HG03378 (cell line): Measurements from ENCODE around the gene PROK1.

Experiments used
- ATAC-seq: cut with Tn5 transposase; IDR thresholded peaks from one replicate; pipeline ENCODE4 v1.9.1; 2021; ENCODE audit warnings: mild to moderate bottlenecking, moderate library complexity; ENCODE audit not compliant: unreplicated experiment

Gene PROK1

DNA sequence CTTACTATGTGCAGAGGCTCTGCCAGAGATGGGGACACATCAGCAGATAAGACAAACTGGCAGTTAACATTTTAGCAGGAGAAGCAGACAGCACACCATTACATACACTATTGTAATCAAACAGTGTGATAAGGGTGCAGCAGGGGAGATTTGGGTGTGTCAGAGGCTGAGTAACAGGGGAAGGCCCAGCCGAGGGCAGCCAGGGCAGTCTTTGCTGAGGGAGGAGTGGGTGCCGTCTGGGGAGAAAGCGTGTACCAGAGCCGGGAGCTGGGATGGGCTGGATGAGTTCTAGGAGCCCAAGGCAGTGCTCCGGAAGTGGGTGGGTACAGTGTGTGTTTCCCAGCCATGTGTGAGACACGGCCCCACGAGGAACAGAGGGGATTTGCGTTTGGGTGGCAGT lies 36.8 kb downstream of the PROK1 start:
- ATAC-seq: no peak

DNA sequence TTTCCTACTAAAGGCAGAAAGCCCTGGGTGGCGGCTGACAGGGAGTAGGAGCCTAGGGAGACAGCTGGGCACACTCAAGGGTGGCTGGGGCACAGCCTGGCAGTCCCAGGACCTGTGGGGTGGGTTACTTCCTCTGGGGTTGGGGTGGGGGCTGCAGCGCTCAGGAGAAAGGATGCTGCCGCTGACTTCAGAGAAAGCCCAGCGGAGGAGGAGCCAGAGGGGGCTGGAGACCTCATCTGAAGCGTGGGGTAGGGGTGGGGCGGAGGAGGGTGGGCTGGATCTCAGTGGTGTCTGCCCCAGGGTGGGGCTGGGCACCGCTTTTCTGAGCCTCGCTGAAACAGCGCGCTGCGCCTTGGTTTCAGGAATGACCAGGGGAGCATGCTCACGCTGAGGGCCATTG lies 37.2 kb downstream of the PROK1 start:
- no peak for ATAC-seq

DNA sequence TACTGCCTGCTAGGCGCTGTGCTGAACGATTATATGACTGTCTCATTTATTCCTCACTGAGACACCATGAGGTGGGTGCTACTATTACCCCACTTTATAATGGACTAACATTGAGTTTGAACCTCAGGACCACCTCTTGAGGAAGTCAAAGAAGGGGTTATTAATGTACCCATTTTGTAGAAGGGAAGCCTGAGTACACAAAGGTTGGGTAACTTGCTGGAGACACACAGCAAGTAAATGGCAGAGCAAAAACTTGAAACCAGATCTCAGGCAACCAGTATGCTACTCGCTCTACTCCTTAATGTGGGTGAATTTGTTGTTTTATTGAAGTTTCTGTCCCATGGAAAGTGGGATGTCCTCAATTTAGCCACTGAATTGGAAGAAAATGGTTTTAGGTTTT lies 37.9 kb downstream of the PROK1 start:
- ATAC-seq: no peak

DNA sequence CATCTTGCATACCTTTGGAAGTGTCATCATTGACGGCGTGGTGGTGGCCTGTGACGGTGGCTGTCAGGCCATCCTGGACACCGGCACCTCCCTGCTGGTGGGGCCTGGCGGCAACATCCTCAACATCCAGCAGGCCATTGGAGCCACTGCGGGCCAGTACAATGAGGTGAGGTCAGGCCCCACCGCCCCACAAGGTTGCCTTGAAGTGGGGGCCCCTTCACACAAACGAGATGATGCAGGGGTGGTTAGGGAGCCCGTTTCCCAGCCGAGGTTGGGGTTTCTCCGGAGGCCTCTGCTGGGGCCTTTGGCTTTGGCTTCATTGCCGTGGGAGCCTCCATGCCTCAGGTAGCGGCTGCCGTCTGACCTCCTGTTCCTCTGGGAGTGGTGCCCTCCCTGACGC lies 38.5 kb downstream of the PROK1 start:
- no peak for ATAC-seq

GRCh38 chr1:110489973-110490542 lies 39.1 kb downstream of the PROK1 start:
- ATAC-seq: no peak

GRCh38 chr1:110490791-110491451 lies 40.0 kb downstream of the PROK1 start:
- no peak for ATAC-seq

DNA sequence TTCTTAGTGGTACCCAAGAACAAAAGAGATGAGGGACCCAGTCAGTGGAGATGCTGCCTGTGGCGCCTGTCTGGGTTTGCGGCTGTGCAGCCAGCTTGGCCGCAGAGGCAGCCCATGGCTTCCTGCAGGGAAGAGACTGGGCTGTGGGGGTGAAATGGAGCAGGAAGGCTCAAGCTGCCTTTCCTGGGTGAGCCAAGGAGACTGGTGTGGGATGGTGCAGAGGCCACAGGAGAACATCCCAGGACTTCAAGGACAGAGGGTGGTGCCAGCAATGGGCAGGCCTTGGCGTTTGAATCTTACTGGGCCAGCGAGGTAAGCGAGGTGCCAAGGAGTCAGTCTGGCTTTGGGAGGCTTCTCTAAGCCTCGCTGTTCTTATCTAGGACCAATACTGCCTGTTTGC lies 41.6 kb downstream of the PROK1 start:
- ATAC-seq: no peak

DNA sequence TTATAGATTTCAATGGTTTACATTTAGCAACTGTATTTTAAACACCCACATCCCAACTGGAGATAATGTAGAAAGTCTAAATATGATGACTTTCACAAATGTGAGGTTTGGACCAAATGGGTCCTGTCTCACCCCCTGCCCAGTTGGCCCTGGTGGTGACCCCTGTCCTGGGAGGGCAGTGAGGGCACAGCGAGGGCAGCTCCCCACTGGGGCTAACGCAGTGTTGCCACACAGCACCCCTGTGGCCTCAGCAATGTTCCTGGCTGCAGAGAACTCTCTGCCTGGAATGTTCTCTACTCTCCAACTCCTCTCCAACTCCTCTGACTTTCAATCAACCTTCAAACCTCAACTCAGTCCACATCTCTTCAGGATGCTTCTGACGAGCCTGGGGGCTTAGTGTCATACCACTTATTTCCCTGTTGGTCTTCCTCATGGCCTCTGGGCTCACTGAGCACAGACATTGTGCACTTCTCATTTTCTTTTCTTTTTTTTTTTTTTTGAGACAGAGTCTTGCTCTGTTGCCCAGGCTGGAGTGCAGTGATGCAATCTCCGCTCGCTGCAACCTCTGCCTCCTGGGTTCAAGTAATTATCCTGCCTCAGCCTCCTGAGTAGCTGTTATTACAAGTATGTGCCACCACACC lies 42.2 kb downstream of the PROK1 start:
- no peak for ATAC-seq

DNA sequence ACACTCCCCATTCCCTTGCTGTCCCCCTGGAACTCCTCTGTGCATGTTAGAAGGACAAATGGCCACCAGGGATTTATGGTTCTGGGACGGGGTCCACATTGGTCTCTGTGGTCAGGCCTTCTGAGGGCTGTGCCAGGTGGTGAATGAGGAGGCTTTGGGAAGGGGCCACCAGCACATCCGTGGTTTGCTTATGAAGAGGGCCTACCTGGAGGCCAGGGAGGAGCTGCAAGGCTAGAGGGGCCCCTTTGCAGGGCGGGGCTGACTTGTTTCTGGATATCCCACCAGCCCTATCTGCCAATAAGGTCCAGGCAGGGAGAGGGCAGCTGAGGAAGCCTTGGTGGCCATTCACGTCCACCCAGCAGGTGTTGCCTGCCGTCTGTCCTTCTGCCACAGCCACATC lies 43.1 kb downstream of the PROK1 start:
- ATAC-seq: no peak

DNA sequence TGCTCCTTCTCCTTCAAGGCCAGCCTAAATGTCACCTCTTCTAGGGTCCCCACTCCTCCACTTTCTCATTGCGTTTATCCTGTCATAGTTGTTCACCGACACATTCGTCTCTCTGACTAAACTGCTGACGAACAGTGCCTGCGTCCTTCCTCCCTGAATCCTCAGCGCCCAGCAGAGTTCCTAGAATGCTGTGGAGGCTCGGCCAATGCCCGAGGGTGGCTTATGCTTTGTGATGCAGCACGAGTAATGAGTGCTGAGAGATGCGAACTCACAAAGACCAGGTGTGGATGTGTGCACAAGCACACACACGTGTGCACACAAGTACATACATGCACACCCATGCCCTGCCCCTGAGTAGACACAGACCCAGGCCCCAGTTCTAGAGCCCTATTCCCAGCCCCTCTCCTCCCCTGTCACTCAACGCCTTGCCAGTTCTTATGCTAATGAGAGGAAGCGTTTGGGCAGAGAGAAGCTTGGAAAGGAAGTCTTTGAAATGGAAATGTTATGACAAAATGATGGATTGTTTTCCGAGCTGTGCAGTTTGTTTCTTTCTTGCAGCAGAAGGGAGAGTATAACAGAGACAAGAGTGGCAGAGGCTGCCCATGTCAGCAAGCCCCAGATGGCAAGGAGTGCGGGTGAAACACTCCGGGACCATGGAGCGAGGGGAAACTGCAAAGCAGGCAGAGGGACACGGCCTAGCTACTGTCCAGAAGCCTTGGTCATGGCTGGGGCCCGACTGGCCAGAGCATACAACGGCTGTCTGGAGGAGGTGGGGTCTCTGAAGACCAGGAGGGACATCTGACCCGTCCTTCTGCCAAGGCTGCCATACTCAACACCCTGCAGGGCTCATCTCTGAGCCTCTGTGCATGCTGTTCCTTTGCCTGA lies 43.8 kb downstream of the PROK1 start:
- ATAC-seq: no peak

- peak; percentile 62 for ATAC-seq
Measured at GRCh38 chr1:110495926-110496600, 45.1 kb downstream of the PROK1 start.

DNA sequence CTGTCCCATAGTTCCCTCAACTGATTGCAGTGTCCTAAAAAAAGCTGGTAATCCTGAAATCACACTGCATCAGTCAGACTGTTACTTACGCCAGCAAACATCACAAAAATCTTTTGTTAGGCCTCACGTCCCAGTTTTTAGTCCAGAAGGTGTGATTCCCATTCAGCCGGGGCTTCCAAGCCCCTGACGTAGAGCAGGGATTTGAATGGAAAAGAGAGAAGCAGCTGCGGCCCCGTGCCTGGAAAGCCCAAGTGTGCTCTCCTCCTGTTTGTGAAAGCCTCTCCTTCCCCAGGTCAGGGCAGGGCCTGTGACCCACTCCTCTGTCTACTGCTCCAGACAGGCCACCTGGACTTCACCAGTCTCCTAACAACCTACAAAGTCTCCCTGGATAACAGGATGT lies 47.3 kb downstream of the PROK1 start:
- no peak for ATAC-seq

GRCh38 chr1:110501488-110502132 lies 50.7 kb downstream of the PROK1 start:
- ATAC-seq: no peak

DNA sequence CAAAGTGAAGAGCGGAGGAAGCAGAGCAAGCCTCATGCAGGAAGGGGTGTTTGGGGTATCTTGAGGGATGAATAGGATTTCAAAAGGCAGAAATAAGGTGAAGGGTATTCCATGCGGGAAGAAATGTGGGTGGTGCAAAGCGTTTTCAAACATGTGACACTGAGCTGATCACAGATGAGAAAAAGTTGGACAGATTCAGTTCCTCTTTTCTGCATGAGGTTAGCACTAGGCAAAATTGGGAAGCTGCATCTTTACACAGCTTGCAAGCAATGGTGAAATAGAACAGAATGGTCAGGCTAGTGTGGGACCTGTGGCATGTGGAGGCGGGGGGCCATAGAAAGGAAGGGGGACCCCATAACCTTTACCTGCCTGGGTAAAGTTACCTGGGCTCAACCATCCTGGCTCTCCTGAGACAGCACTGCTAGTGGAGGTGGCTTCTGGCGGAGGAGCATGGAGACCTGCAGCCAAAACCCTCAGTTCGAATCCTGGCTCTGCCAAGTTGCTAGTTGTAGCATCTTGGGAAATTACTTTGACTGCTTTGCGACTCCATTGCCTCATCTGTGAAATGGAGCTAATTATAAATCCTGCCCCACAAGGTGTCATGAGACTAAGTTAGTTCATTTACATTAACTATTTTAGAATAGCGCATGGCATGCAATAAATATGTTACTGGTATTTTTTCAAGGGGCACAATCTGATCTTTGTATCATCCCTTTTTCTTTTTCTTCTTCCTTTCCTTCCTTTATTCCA lies 51.6 kb downstream of the PROK1 start:
- ATAC-seq: no peak

DNA sequence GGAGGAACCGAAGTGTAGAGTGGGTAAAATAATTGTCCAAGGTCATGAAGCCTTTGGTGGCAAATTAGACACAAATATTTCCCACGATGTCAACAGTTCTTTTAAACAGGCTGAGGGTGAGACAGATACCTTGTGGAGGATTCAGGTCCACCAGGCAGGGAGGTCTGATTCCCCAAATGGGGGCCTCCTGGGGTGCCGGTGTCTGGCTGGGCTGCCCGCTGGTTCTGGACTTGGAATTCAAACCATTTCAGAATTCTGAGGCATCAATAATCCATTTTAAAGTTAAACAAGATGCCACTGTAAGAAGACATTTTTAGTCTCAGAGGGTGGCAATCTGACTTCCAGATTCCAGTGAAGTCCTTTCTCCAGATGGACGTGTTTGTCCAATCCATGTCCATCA lies 52.5 kb downstream of the PROK1 start:
- ATAC-seq: no peak

DNA sequence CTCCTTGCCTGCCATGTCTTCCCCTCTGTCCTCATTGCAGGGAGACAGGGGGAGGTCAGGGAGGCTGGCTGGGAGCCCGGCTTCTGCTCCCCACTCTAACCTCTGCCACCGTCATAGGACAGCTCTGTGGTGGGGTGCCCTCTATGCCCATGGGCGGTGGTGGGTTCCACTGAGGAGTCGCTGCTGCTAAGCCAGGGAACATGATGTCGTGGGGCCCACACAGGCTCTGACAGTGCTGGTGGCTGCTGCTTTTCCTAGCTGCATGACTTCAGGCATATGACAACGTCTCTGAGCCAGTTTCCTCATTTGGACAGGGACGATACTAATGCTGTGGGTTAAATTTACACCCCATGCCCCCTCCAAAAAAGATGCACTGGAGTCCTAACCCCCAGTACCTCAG lies 53.3 kb downstream of the PROK1 start:
- ATAC-seq: no peak

GRCh38 chr1:110505596-110505995 lies 54.6 kb downstream of the PROK1 start:
- ATAC-seq: no peak

DNA sequence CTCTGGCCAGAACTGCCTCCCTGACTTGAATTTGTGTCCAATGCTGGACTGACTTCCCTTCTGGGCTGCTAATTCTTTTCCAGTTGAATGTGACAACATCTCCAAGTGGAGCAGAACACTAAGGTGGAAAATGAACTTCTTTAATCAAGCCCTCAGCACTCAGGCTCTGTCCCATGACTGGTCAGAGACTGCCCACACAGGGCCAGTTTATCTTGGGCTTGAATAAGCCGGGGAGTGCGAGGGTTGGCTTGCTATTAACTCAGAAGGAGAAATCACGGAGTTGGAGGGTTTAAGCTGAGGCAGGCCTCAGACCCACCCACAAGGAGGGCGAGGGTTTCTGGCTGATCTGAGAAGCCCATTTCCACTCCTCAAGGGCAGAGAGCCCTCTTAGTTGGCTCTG lies 55.6 kb downstream of the PROK1 start:
- no peak for ATAC-seq
